Measurements from ENCODE around the gene RARG.

- TF ChIP-seq POLR2A (IDR thresholded peaks at IDR 0.05) (no peak), CTCF (IDR thresholded peaks at IDR 0.05) (no peak)
Measured at GRCh38 chr12:53235164-53235563, 3.2 kb upstream of the RARG start.
